ENCODE measurements around the gene CHFR.
"Not testable (repeated sequence)": the region's sequence is repeated elsewhere in the genome, so short reads cannot be mapped to it uniquely, and the experiment has no call there.

The CHFR gene

DNA sequence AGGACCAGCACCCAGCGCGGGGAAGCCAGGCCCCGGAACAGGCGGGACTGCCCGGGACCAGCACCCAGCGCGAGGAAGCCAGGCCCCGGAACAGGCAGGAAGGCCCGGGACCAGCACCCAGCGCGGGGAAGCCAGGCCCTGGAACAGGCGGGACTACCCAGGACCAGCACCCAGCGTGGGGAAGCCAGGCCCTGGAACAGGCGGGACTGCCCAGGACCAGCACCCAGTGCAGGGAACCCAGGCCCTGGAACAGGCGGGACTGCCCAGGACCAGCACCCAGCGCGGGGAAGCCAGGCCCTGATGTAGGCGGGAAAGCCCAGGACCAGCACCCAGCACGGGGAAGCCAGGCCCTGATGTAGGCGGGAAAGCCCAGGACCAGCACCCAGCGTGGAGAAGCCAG lies 12.8 kb downstream of the CHFR start:
- not testable (repeated sequence) for DNase-seq (ENCODE audit: low read depth, low spot score); H3K27ac ChIP-seq

DNA sequence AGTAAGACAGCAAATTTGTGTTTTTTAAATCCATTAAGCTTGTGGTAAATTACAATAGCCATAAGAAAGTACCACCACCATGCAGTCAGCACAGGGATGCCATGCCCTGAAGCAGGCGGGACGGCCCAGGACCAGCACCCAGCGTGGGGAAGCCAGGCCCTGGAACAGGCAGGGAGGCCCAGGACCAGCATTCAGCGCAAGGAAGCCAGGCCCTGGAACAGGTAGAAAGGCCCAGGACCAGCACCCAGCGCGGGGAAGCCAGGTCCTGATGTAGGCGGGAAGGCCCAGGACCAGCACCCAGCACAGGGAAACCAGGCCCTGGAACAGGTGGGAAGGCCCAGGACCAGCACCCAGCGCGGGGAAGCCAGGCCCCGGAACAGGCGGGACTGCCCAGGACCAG lies 13.2 kb downstream of the CHFR start:
- H3K27ac ChIP-seq: no peak overlapping the region
- DNase-seq (ENCODE audit: low read depth, low spot score): no peak

DNA sequence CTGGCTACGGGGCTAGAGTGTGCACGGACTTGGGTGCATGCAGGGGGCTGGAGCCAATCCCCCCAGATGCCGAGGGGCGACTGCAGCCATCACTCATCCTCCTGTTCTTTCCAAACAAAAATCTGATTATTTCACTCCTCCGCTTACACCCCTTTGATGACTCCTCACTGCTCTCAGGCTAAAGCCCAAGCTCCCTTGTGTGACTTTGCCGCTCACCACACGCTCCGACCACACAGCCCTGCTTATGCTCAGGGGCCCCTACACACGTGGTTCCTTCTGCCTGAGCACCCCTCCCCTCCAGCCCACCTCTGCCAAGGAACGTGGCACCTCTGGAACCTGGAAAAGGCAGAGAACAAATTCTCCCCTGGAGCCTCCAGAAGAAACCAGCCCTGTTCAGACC lies 13.7 kb downstream of the CHFR start:
- no peak overlapping the region for H3K27ac ChIP-seq

DNA sequence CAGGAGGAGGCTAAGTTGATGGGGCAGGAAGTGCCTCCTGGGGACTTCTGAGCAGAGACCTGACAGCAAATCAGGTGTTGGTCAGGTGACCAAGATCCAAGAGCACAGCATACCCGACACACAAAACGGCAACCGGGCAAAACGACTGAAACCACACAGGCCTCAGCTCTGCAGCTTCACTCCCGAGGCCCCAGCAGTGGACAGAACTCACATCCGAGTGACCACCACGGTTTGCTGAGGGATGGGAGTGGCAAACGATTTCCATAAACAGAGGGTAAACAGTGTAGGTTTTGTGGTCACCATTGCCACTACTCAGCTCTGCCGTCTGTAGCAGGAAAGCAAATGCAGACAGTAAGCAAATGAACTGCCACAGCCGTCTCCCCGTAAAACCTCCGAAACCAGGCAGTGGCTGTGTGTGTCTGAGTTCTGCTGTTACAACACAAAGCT lies 14.4 kb downstream of the CHFR start:
- no peak for DNase-seq (ENCODE audit: low read depth, low spot score)
- H3K27ac ChIP-seq: no peak overlapping the region

More for the DNA sequence above, 13.7 kb downstream of the CHFR start:
- no peak for DNase-seq (ENCODE audit: low read depth, low spot score)

GRCh38 chr12:132872073-132872855 lies 15.1 kb downstream of the CHFR start:
- no peak overlapping the region for H3K27ac ChIP-seq
- no peak for DNase-seq (ENCODE audit: low read depth, low spot score)

GRCh38 chr12:132869551-132869950 lies 17.9 kb downstream of the CHFR start:
- no peak for DNase-seq (ENCODE audit: low read depth, low spot score)
- no peak overlapping the region for H3K27ac ChIP-seq

GRCh38 chr12:132866251-132866828 lies 21.1 kb downstream of the CHFR start:
- peak overlapping the region; percentile 77 for H3K27ac ChIP-seq
- peak; percentile 89 for DNase-seq (ENCODE audit: low read depth, low spot score)

DNA sequence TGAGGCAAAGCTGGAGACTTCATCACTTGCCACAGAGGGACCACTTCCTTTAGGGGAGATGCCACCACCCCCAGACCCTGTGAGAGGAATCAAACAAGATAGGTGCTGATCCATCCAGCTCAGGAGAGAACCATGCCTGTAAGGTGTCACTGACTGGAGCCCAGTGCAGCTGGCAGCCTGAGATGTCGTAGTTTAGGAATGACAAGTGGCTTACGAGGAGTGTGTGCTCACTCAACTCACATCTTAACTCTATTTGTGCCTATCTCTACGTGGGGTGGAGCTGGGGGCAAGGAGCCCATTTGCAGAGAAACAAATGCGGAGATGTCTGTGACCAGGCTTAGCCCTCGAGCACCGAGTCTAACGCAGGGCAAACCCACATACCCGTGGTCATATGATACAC lies 25.8 kb downstream of the CHFR start:
- no peak overlapping the region for H3K27ac ChIP-seq
- DNase-seq (ENCODE audit: low read depth, low spot score): no peak

- no peak overlapping the region for H3K27ac ChIP-seq
- no peak for DNase-seq (ENCODE audit: low read depth, low spot score)
Measured at GRCh38 chr12:132858718-132859266, 28.6 kb downstream of the CHFR start.

DNA sequence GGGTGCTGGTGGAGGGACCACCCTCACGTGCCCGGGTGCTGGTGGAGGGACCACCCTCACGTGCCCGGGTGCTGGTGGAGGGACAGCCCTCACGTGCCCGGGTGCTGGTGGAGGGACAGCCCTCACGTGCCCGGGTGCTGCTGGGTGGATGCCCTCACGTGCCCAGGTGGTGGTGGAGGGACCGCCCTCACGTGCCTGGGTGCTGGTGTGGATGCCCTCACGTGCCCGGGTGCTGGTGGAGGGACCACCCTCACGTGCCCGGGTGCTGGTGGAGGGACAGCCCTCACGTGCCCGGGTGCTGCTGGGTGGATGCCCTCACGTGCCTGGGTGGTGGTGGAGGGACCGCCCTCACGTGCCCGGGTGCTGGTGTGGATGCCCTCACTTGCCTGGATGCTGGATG lies 30.4 kb downstream of the CHFR start:
- DNase-seq (ENCODE audit: low read depth, low spot score); H3K27ac ChIP-seq: not testable (repeated sequence)

DNA sequence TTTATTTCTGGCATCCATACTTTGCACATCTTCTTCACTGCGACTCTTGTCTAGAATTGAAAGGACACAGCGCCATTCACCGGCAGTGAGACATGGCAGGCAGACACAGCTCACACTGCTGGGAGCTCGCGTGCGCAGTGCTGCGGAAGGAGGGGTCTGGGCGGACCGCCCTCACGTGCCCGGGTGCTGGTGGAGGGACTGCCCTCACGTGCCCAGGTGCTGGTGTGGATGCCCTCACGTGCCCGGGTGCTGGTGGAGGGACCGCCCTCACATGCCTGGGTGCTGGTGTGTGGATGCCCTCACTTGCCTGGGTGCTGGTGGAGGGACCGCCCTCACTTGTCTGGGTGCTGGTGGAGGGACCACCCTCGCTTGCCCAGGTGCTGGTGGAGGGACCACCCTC lies 30.8 kb downstream of the CHFR start:
- no peak overlapping the region for H3K27ac ChIP-seq
- DNase-seq (ENCODE audit: low read depth, low spot score): no peak

DNA sequence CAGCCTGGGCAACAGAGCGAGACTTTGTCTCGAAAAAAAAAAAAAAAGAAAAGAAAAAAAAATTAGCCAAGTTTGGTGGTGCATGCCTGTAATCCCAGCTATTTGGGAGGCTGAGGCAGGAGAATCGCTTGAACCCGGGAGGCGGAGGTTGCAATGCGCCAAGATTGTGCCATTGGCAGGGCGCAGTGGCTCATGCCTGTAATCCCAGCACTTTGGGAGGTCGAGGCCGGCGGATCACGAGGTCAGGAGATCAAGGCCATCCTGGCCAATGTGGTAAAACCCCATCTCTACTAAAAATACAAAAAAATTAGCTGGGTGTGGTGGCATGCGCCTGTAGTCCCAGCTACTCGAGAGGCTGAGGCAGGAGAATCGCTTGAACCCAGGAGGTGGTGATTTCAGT lies 32.2 kb downstream of the CHFR start:
- not testable (repeated sequence) for H3K27ac ChIP-seq

GRCh38 chr12:132853285-132854092 lies 33.9 kb downstream of the CHFR start:
- no peak overlapping the region for H3K27ac ChIP-seq
- no peak for DNase-seq (ENCODE audit: low read depth, low spot score)

More for the DNA sequence above, 32.2 kb downstream of the CHFR start:
- not testable (repeated sequence) for DNase-seq (ENCODE audit: low read depth, low spot score)

GRCh38 chr12:132852496-132852895 lies 34.9 kb downstream of the CHFR start:
- no peak for DNase-seq (ENCODE audit: low read depth, low spot score)
- H3K27ac ChIP-seq: no peak overlapping the region

- no peak overlapping the region for H3K27ac ChIP-seq
- DNase-seq (ENCODE audit: low read depth, low spot score): no peak
Measured at GRCh38 chr12:132851465-132851864, 35.9 kb downstream of the CHFR start.

- no peak overlapping the region for H3K27ac ChIP-seq
- no peak for DNase-seq (ENCODE audit: low read depth, low spot score)
Measured at GRCh38 chr12:132850291-132850690, 37.1 kb downstream of the CHFR start.

DNA sequence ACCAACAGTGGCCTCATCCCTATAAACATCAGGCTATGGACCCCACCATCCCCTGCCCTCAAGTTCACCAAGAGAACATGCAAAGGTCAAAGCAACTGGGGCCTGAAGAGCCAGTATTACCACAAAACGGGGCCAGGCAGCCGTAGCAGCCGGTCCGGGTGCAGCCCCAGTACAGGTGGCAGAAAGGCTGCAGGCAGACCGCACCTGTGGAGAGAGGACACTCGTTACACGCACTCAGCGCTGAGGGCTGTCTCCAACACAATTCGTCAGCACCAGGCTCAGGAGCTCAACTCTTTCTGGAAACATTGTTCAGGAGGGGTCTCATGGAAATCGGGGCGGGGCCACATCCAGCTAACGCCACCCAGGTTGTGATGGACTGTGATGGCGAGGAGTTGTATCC lies 38.9 kb downstream of the CHFR start:
- DNase-seq (ENCODE audit: low read depth, low spot score): no peak
- no peak overlapping the region for H3K27ac ChIP-seq

GRCh38 chr12:132847363-132848356 lies 39.7 kb downstream of the CHFR start:
- no peak overlapping the region for H3K27ac ChIP-seq
- no peak for DNase-seq (ENCODE audit: low read depth, low spot score)

DNA sequence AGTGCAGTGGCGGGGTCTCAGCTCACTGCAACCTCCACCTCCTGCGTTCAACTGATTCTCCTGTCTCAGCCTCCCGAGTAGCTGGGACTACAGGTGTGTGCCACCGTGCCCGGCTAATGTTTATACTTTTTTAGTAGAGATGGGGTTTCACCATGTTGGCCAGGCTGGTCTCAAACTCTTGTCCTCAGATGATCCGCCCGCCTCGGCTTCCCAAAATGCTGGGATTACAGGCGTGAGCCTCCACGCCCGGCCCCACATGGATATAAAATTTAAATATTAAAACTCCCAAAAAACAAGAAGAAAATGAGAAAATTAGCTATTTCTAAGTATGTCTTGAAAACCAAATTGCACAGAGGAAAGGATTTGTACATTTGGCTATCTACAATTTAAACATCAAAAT lies 42.7 kb downstream of the CHFR start:
- not testable (repeated sequence) for DNase-seq (ENCODE audit: low read depth, low spot score); H3K27ac ChIP-seq

Measured in epithelial cell of prostate (primary cell).